ENCODE data around the gene MUSK.

The MUSK gene

DNA sequence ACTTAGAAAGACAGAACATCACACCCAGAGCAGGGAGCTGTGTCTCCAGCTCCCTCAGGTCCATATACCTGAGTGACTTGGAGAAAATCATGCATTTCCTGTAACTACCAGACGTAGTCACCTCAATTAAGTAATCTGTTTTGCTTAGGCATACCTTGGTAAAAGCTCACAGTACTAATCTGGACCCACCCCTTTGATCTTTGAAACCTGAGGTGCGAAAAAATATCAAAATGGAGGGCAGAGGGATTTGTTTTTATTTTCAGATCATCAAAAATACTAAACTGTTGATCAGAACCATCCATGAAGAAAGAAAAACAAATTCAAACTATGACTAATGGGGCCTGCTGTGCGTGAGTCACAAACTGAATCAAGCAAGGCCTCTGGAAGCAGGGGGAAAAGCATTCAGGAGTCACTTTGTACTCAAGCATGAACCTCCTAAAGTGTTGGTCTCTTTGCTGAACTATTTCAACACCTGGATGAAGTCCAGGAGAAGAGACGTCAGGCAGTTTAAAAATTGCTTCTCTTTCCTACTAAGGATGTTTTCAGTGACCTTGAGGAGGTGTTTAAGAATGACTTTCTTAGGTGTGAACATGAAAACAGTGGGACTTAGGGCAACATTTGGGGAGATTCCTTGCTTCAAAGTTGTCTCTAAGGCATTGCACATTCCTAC lies 76.3 kb downstream of the MUSK start:
- DNase-seq (ENCODE audit: low read depth), result no peak
- TF ChIP-seq, protein P1, sequence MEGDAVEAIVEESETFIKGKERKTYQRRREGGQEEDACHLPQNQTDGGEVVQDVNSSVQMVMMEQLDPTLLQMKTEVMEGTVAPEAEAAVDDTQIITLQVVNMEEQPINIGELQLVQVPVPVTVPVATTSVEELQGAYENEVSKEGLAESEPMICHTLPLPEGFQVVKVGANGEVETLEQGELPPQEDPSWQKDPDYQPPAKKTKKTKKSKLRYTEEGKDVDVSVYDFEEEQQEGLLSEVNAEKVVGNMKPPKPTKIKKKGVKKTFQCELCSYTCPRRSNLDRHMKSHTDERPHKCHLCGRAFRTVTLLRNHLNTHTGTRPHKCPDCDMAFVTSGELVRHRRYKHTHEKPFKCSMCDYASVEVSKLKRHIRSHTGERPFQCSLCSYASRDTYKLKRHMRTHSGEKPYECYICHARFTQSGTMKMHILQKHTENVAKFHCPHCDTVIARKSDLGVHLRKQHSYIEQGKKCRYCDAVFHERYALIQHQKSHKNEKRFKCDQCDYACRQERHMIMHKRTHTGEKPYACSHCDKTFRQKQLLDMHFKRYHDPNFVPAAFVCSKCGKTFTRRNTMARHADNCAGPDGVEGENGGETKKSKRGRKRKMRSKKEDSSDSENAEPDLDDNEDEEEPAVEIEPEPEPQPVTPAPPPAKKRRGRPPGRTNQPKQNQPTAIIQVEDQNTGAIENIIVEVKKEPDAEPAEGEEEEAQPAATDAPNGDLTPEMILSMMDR (IDR thresholded peaks at IDR 0.05; ENCODE audit: insufficient read depth, low read depth, low read length, missing control alignments), result no peak
- no peak overlapping the region for H3K4me3 ChIP-seq (ENCODE audit: low read depth, low read length)

DNA sequence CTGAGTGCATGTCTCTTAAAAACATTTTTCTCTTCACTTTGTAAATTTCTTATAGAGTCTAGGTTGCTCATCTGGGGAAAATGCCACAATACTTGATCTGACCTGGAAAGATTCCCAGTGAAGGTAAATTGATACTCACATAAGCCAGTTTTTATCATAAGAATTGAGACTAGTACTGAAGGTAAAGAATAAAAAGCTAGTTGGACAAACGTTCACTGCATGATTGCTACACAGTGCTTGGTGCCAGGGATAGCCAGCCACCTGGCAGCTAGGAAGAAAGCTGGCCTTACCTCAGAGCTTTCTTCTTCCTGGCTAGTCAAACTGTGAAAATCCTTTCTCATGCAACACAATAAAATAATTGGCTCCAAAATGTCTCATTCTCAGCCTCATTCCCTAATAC lies 77.1 kb downstream of the MUSK start:
- H3K4me3 ChIP-seq (ENCODE audit: low read depth, low read length), result no peak overlapping the region
- TF ChIP-seq, protein P1 (IDR thresholded peaks at IDR 0.05; ENCODE audit: insufficient read depth, low read depth, low read length, missing control alignments), result no peak
- DNase-seq (ENCODE audit: low read depth), result no peak

DNA sequence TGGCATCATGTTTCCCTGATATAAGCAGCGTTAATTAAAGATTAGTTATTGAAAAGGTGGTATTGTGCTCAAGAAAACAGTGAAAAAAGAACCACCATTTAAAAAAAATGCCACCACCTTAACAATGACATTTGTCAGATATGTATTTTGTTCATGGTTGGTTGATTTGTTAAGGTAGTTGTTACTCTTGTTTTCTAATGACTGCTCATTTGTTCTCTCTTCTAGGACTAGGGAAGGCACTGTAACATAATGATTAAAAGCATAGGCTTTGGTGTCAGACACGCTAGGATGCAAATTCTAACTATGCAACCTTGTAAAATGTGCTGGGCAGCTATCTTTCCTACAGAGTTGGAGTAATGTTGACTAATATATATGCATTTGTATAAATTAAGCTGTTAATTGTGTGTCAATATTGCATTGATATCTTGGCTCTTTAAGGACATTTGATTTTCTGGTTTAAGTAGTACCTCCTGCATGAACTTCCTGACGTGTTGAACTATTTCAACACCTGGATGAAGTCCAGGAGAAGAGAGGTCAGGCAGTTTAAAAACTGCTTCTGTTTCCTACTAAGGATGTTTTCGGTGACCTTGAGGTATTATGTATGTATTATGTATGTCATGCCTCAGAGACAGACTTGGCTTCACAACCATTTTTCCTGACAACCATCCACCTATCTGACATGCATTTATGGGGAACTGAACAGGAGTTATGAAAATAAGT lies 77.8 kb downstream of the MUSK start:
- no peak for DNase-seq (ENCODE audit: low read depth)
- H3K4me3 ChIP-seq (ENCODE audit: low read depth, low read length), result no peak overlapping the region
- TF ChIP-seq, protein P1 (IDR thresholded peaks at IDR 0.05; ENCODE audit: insufficient read depth, low read depth, low read length, missing control alignments), result no peak

DNA sequence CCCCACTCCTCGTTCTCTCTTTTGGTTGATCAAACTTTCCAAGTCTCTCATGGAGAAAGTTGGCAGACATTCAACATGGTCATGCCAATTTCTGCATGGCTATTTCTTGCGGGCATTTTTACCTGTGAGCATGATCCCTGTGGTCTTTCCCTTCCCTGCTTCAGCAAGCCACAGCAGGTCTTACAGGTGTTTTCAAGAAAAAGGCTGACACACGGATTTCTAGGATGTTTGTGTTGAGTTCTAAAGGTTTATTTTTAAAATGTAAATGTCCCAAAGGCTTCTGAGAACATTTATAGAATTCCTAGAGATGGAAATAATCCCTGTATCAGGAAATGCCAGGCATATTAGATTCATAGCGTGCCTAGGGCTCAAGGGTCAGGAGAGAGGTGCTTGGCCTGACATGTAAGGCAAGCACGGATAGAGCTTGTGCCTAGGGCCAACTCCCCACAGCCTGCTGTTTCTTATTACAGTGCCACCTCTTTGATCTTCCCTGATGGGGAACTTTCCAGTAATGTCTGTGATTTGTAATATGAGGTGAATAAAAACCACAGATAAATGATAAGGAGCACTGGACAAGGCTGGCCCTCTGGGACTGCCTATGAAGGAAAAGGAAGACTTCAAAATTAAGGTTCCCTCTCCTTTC lies 79.8 kb downstream of the MUSK start:
- DNase-seq (ENCODE audit: low read depth), result no peak
- H3K4me3 ChIP-seq (ENCODE audit: low read depth, low read length), result no peak overlapping the region
- TF ChIP-seq, protein P1 (IDR thresholded peaks at IDR 0.05; ENCODE audit: insufficient read depth, low read depth, low read length, missing control alignments), result no peak

DNA sequence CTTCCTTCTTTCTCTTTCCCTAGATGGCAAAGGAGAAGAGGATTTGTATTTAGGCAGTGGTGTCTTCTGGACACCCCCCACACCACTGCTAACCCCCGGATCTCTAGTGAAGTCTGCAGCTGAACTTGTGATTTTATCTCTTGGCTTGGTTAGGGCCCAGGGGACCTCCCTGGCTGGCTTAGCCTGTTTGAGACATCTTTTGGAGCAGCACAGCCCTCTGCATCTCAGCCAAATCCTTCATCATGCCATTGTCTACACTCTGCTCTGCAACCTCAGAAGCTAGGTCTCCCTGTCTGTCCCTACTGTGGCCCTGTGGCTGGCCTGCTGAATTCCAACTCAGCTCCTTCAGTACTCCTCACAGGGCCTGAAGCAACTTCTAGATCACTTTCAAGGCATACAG lies 81.7 kb downstream of the MUSK start:
- TF ChIP-seq, protein P1 (IDR thresholded peaks at IDR 0.05; ENCODE audit: insufficient read depth, low read depth, low read length, missing control alignments), result no peak
- no peak for DNase-seq (ENCODE audit: low read depth)
- no peak overlapping the region for H3K4me3 ChIP-seq (ENCODE audit: low read depth, low read length)

DNA sequence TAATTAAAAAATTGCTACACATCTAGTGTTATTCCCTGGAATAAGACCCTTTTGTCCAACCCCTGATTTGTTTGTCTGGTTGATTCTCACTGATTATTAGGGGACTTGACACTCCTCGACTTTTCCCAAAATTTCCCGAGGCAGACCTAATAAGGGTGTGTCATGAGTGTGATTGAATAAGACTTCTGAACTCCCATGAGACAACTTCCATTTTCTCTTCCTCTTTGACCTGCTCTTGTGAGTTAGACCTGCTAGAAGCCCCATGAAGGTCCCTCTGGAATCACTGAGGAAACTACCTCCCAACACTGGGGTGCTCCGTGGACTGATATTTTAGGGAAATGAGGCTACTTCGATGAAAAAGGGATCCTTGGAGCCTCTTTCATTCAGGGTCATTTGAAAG lies 83.4 kb downstream of the MUSK start:
- no peak for DNase-seq (ENCODE audit: low read depth)
- H3K4me3 ChIP-seq (ENCODE audit: low read depth, low read length), result no peak overlapping the region
- TF ChIP-seq, protein P1 (IDR thresholded peaks at IDR 0.05; ENCODE audit: insufficient read depth, low read depth, low read length, missing control alignments), result no peak

All from GM12865 (cell line).